ENCODE data around the gene P4HA1. TPM values are rescaled to one million over a fixed set of nuclear protein-coding genes. Genes with fewer than 3 reads are reported as not detected.
A peak's percentile ranks its signal among the peaks of the same experiment; 100 is the strongest.

The P4HA1 gene
- total and polyA plus RNA-seq, 9 of the 15 experiments (the other 6 are each of a cell fraction or from before 2014, with no cell fraction given) = 20.2 to 177 (median 28.6) TPM

DNA sequence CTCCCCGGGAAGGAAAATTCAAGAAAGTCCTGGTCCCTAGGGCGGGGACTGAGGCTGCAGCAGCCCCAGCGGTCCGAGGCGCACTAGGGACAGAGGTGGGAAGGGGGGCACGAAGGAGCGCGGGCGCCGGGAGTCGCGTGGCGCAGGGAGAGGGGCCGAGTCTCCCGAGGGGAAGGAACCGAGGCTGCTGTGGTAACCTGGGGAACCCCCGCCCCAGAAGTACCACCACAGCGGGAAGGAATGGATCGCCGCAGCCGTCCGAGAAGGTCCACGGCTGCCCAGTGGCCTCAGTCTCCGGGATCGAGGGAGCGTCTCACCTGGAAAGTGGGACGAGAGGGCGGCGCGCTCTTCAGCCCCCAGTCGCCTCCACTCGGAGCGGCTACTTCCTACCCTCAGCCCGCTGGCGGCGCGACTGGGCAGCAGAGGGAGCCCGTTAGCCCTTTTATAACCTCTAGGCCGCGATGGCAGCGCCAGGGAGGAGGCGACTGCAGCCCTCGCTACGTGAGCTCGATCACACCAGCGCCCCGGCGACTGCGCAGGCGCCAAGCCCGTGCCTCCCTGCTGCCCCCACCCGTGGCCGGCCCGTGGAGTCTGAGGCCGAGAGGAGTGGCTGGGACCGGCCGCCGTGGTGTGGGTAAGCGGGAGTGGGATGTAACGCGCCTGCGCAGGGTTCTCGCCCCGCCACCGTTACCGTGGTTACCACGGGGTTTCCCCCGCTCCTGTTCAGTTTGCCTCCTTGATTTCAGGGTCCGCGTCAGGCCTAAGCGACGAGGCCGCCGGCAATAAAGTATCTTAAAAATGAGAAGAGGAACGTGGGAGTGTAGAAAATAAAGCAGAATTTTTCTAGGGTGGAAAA, at the start of gene P4HA1 (continued):
- TF ChIP-seq RFX7 (CRISPR knock-in tag; IDR thresholded peaks at IDR 0.05) (no peak), NONO (IDR thresholded peaks at IDR 0.05; ENCODE audit: low read depth in 2 of 2, low read length in 1 of 2) (peak in 1 of 2 experiments; percentile 98; a peak in 3 of 4 replicates), KAT8 (IDR thresholded peaks at IDR 0.05; ENCODE audit: low read depth) (no peak), TCF7 (IDR thresholded peaks at IDR 0.05; ENCODE audit: borderline replicate concordance) (no peak), SOX6 (IDR thresholded peaks at IDR 0.05) (peak; percentile 68), KDM5B (IDR thresholded peaks at IDR 0.05; ENCODE audit: insufficient replicate concordance, low read depth, low read length) (peak; percentile 100), C11orf30 (IDR thresholded peaks at IDR 0.05; ENCODE audit: low read depth) (no peak), HMGXB4 (CRISPR knock-in tag; IDR thresholded peaks at IDR 0.05) (peak; percentile 99), GABPB2 (CRISPR knock-in tag; conservative IDR thresholded peaks at IDR 0.05) (no peak), ZBTB1 (CRISPR knock-in tag; IDR thresholded peaks at IDR 0.05; ENCODE audit: borderline replicate concordance, low read depth) (peak; percentile 68), FOSL1 (tag; conservative IDR thresholded peaks at IDR 0.05) (peak; percentile 38), PTTG1 (tag; IDR thresholded peaks at IDR 0.05; ENCODE audit: low read depth) (no peak), ATF4 (CRISPR knock-in tag; IDR thresholded peaks at IDR 0.05) (peak; percentile 65; the same call in 1 of the 2 replicates), CXXC5 (CRISPR knock-in tag; IDR thresholded peaks at IDR 0.05) (peak; percentile 78), ZFP36 (IDR thresholded peaks at IDR 0.05; ENCODE audit: low read depth, low read length, partially characterized antibody) (peak; percentile 25), ZBED1 (IDR thresholded peaks at IDR 0.05) (peak; percentile 73), NR2F6 (CRISPR knock-in tag; IDR thresholded peaks at IDR 0.05) (peak; percentile 32; the same call in 1 of the 2 replicates), SP1 (CRISPR knock-in tag; IDR thresholded peaks at IDR 0.05) (peak; percentile 92), U2AF2 (optimal IDR thresholded peaks at IDR 0.05; ENCODE audit: low read depth, low read length) (no peak), HMG20B (CRISPR knock-in tag; IDR thresholded peaks at IDR 0.05) (peak; percentile 27; the same call in 1 of the 2 replicates)
- TF ChIP-seq, protein P1, sequence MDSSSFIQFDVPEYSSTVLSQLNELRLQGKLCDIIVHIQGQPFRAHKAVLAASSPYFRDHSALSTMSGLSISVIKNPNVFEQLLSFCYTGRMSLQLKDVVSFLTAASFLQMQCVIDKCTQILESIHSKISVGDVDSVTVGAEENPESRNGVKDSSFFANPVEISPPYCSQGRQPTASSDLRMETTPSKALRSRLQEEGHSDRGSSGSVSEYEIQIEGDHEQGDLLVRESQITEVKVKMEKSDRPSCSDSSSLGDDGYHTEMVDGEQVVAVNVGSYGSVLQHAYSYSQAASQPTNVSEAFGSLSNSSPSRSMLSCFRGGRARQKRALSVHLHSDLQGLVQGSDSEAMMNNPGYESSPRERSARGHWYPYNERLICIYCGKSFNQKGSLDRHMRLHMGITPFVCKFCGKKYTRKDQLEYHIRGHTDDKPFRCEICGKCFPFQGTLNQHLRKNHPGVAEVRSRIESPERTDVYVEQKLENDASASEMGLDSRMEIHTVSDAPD (CRISPR knock-in tag; IDR thresholded peaks at IDR 0.05) = no peak
- TF ChIP-seq, protein P2, sequence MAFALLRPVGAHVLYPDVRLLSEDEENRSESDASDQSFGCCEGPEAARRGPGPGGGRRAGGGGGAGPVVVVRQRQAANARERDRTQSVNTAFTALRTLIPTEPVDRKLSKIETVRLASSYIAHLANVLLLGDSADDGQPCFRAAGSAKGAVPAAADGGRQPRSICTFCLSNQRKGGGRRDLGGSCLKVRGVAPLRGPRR (CRISPR knock-in tag; IDR thresholded peaks at IDR 0.05) = 0 out of 2 replicates have a peak, but pooled peaks have one; percentile 54
- TF ChIP-seq, protein P3, sequence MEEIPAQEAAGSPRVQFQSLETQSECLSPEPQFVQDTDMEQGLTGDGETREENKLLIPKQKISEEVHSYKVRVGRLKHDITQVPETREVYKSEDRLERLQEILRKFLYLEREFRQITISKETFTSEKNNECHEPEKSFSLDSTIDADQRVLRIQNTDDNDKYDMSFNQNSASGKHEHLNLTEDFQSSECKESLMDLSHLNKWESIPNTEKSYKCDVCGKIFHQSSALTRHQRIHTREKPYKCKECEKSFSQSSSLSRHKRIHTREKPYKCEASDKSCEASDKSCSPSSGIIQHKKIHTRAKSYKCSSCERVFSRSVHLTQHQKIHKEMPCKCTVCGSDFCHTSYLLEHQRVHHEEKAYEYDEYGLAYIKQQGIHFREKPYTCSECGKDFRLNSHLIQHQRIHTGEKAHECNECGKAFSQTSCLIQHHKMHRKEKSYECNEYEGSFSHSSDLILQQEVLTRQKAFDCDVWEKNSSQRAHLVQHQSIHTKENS (CRISPR knock-in tag; IDR thresholded peaks at IDR 0.05) = peak; percentile 90; the same call in 1 of the 2 replicates
